Pancreas (tissue), 10 donors: Measurements from ENCODE around the gene SLC7A8. TPM values are rescaled to one million over a fixed set of nuclear protein-coding genes. Genes with fewer than 3 reads are reported as not detected.
A peak's percentile ranks its signal among the peaks of the same experiment; 100 is the strongest.

Experiments
- ATAC-seq, 4 donors: fragments of 200-7000 bp; cut with Tn5 transposase; one replicate each; pipeline versions ENCODE4 v1.8.0 to v1.9.1; 2020; ENCODE audit warnings: mild to moderate bottlenecking in 4 of 4, moderate library complexity in 4 of 4
- DNase-seq, 6 donors: peaks; one replicate each; pipeline ENCODE4 v3.0.0-alpha.2; 2020
- FAIRE-seq: peaks from 2 replicates; lab custom pipeline; 2012; peaks lifted over from hg19 to GRCh38; lab: Jason Lieb, UNC
- H3K27ac ChIP-seq, 4 donors: fragments of 200-600 bp; sonication (generic); 1 replicate in 3 of 4; 2 replicates in 1 of 4; pipeline versions ENCODE4 v1.5.0 to v1.8.0; 2020
- H3K27me3 ChIP-seq, 4 donors: fragments of 200-600 bp; one replicate each; pipeline ENCODE4 v1.8.0; 2021
- H3K36me3 ChIP-seq, 3 donors: fragments of 200-600 bp; sonication (generic) in 1 of 3; one replicate each; pipeline versions ENCODE4 v1.5.0 to v1.8.0; 2020 to 2021
- H3K4me1 ChIP-seq, 3 donors: fragments of 200-600 bp; one replicate each; pipeline ENCODE4 v1.8.0; 2021
- H3K4me3 ChIP-seq, 4 donors: fragments of 200-600 bp; sonication (generic) in 2 of 4; one replicate each; pipeline versions ENCODE4 v1.5.0 to v1.8.0; 2020 to 2021
- H3K9me3 ChIP-seq, 4 donors: fragments of 200-600 bp; one replicate each; pipeline ENCODE4 v1.8.0; 2021
- WGBS, 2 donors: extraction: QIAGEN DNeasy Blood & Tissue Kit; methylation state at CpG; one replicate each; pipeline ENCODE4 v1.1.7; 2013; 5-methylcytosine and 5-hydroxymethylcytosine counted together
- intact Hi-C, 3 donors: fragments of 100-400 bp; cut with DNase I; formaldehyde crosslinking; loops; one replicate each; pipeline versions ENCODE4 v1.11.1 to v1.14.2; 2022
- polyA plus RNA-seq, 2 donors: library from polyadenylated mRNA; stranded (reverse); fragments of 200-250 nt; gene quantifications; one replicate each; pipeline ENCODE4 v1.2.3, GENCODE V29; 2013
- total RNA-seq, 6 donors: library from RNA; stranded (reverse); fragmentation: NEBNext Ultra II Directional in 4 of 6; extraction: Animal tissue kit (Norgen Biotek cat#: 25700) in 4 of 6; gene quantifications; one replicate each; pipeline versions ENCODE4 v1.2.1 to v1.2.4, GENCODE V29; 2021 to 2023
- TF ChIP-seq, protein P1 (sequence below), 4 donors: fragments of 200-600 bp; sonication (generic) in 3 of 4; IDR thresholded peaks; one replicate each; pipeline versions ENCODE4 v1.5.0 to v1.8.0; 2021; ENCODE audit warnings: antibody characterized with exemption in 4 of 4
- donor health status: healthy with polysubstance abuse.
- donor health status: DM: no; HTN: no; CAD: no; lungs with moderate emphysema.
- donor health status: DM: no; HTN: no; CAD: no.
- donor health status: control.
- donor health status: control.
- donor health status: Bipolar disorder and iron deficiency.
- donor health status: DM: yes; HTN: yes; CAD: no.
- donor health status: DM: no; HTN: no; CAD: no.
- donor health status: DM: no; HTN: no; CAD: no.
- donor health status: DM: yes; HTN: yes; CAD: no.

The SLC7A8 gene
- total and polyA plus RNA-seq, 8 donors: 11.5 to 70.8 (median 30.5) TPM

GRCh38 chr14:23115039-23115731, 68.3 kb downstream of the SLC7A8 start:
- Histone ChIP-seq H3K4me1 (no peaks in the 10 kb centered on the region), H3K27ac (no peak overlapping the region), H3K9me3 (no peaks in the 10 kb centered on the region), H3K4me3 (no peak overlapping the region), H3K36me3 (no peaks in the 10 kb centered on the region), H3K27me3 (no peaks in the 10 kb centered on the region)
- intact Hi-C loops: loop anchor here in 1 of 3 donors (5.0 kb wide), 1 partner anchor 72 kb away; no protein-coding TSS in a partner anchor
- DNase-seq: no peak
- TF ChIP-seq, protein P1, sequence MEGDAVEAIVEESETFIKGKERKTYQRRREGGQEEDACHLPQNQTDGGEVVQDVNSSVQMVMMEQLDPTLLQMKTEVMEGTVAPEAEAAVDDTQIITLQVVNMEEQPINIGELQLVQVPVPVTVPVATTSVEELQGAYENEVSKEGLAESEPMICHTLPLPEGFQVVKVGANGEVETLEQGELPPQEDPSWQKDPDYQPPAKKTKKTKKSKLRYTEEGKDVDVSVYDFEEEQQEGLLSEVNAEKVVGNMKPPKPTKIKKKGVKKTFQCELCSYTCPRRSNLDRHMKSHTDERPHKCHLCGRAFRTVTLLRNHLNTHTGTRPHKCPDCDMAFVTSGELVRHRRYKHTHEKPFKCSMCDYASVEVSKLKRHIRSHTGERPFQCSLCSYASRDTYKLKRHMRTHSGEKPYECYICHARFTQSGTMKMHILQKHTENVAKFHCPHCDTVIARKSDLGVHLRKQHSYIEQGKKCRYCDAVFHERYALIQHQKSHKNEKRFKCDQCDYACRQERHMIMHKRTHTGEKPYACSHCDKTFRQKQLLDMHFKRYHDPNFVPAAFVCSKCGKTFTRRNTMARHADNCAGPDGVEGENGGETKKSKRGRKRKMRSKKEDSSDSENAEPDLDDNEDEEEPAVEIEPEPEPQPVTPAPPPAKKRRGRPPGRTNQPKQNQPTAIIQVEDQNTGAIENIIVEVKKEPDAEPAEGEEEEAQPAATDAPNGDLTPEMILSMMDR (IDR thresholded peaks at IDR 0.05): no peak
- peak in 2 of 4 donors; percentile 32 to 58 for ATAC-seq
- no peak for FAIRE-seq
- WGBS, 2 donors: 63 to 72% methylated on average over 10 of the region's 10 CpGs

GRCh38 chr14:23114669-23115038, 68.8 kb downstream of the SLC7A8 start:
- DNase-seq: no peak
- Histone ChIP-seq H3K4me3 (no peak overlapping the region), H3K36me3 (no peaks in the 10 kb centered on the region), H3K27ac (no peak overlapping the region), H3K27me3 (no peaks in the 10 kb centered on the region), H3K4me1 (no peaks in the 10 kb centered on the region), H3K9me3 (no peaks in the 10 kb centered on the region)
- no peak for FAIRE-seq
- no peak for ATAC-seq
- WGBS, 2 donors: 40 to 63% methylated on average over 4 of the region's 4 CpGs
- TF ChIP-seq, protein P1 (IDR thresholded peaks at IDR 0.05): no peak
- intact Hi-C loops: loop anchor here in 1 of 3 donors (5.0 kb wide), 2 partner anchors 47 to 73 kb away; no protein-coding TSS in a partner anchor

GRCh38 chr14:23114120-23114458, 69.4 kb downstream of the SLC7A8 start:
- no peaks in the 10 kb centered on the region for H3K9me3 ChIP-seq
- H3K27ac ChIP-seq: no peak overlapping the region
- TF ChIP-seq, protein P1 (IDR thresholded peaks at IDR 0.05): no peak
- H3K36me3 ChIP-seq: no peaks in the 10 kb centered on the region
- no peak overlapping the region for H3K4me3 ChIP-seq
- no peaks in the 10 kb centered on the region for H3K4me1 ChIP-seq
- H3K27me3 ChIP-seq: no peaks in the 10 kb centered on the region
- WGBS, 2 donors: 49 to 54% methylated on average over 5 of the region's 5 CpGs
- ATAC-seq (no peak), DNase-seq (no peak), FAIRE-seq (no peak)
- intact Hi-C loops: loop anchor here in 1 of 3 donors (5.0 kb wide), 1 partner anchor 47 kb away; no protein-coding TSS in a partner anchor

DNA sequence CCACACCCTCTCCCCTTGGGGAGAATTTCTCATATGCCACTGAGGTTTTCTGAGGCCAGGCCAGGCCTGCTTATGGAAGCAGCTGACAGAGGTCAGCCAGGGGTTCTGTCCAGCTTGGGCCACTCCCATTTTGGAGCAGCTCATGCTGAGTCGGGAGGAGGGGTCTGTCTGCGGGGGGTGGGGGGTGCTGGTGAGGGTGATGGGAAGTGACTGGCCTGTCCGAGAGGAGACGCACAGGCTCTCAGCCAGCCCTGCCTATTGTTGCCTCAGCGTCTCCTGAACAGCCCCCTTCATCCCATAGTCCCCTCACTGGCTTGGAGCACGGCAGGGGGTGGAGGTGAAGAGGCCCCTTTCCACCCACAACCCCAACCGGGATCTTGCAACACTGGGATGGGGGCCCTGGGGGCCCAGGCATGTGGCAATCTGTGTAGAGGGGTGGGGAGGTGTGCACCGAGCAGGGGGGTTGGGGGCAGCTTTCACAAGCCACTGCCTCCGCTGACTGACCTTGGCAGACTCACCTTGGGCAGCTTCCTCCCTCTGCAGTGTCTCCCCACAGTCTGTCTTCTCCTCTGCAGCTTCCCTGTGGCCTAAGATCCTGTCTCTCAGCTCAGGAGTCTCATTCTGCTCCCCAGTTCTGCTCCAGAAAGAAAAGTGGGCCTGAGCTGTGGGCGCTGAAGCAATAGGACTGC, 69.9 kb downstream of the SLC7A8 start:
- TF ChIP-seq, protein P1 (IDR thresholded peaks at IDR 0.05): no peak
- Histone ChIP-seq H3K4me1 (no peaks in the 10 kb centered on the region), H3K4me3 (no peak overlapping the region), H3K36me3 (no peaks in the 10 kb centered on the region), H3K27ac (no peak overlapping the region), H3K9me3 (no peaks in the 10 kb centered on the region), H3K27me3 (no peaks in the 10 kb centered on the region)
- intact Hi-C loops: loop anchor here in 1 of 3 donors (5.0 kb wide), 1 partner anchor 46 kb away; no protein-coding TSS in a partner anchor
- FAIRE-seq (no peak), ATAC-seq (peak in 2 of 4 donors; percentile 8 to 19), DNase-seq (no peak)
- 53 to 64% methylated on average over 10 of the region's 10 CpGs for WGBS, 2 donors
